GM12865 (cell line): ENCODE measurements around the gene SEMA3A.

Experiments
- DNase-seq: peaks from one replicate; pipeline ENCODE4 v3.0.0; 2010; ENCODE audit warnings: low read depth
- H3K4me3 ChIP-seq: 2 replicates; pipeline ENCODE4 v1.5.1; 2011; ENCODE audit warnings: mild to moderate bottlenecking, low read depth, low read length, control low read depth
- CTCF ChIP-seq: IDR thresholded peaks from 2 replicates; pipeline ENCODE4 v1.5.1; 2011; ENCODE audit warnings: low read length, control low read depth, low read depth, inconsistent platforms; ENCODE audit not compliant: insufficient read depth; ENCODE audit errors: missing control alignments

The SEMA3A gene

DNA sequence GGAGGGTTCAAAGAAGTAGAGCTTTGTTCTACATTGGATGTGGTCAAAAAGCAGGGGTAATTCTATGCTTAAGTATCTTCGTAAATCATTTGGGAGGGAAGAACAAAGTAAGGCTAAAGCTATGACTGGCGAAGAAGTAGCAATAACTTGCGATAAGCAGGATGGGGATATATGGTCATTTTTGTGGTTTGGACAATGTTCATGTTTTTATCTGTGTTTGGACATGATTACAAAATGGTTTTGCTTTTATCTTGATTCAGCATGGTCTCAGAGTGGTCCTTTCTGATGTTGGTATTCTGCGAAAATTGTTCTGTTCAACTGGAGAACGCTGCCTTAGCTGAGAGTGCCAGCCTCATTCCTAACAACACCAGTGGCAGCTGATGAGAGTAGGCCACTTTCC is 208.8 kb downstream of the SEMA3A start:
- H3K4me3 ChIP-seq, result no peak overlapping the region
- no peak for TF ChIP-seq CTCF
- no peak for DNase-seq

DNA sequence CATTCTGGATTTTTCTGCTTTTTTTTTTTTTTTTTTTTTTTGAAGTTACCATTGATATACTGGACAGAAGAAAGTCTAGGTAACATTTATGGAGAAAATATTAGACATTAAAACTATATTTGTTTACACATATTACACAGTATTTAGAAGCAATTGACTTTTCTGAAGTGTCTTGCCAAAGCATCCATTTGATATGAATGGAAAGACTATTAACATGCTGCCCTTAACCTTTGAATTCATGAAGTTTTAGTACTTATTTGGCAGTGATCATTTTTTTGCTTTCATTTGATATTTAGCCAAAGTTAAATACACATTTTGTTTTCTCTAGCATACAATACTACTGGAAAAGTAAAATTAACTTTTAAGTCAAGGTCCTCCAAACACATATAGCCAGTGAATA is 210.0 kb downstream of the SEMA3A start:
- no peak for TF ChIP-seq CTCF
- no peak for DNase-seq
- no peak overlapping the region for H3K4me3 ChIP-seq

DNA sequence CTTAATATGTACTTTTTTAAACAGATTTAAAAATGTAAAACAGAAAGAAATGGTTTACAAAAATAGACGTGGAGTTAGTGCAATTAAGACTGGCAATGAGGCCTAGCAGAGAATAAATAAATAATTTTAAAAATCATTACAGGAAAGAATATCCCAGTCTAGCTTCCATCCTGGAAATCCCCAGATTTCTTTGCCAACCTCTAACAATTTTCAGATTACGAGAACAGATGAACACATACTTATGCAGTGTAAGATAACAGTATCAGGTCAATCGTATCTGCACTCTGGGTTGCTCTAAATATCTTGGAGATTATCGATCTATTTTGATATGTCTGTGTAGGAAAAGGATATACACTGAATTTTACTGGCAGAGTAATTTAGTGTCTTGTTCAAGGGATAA is 210.5 kb downstream of the SEMA3A start:
- H3K4me3 ChIP-seq, result no peak overlapping the region
- no peak for DNase-seq
- no peak for TF ChIP-seq CTCF

DNA sequence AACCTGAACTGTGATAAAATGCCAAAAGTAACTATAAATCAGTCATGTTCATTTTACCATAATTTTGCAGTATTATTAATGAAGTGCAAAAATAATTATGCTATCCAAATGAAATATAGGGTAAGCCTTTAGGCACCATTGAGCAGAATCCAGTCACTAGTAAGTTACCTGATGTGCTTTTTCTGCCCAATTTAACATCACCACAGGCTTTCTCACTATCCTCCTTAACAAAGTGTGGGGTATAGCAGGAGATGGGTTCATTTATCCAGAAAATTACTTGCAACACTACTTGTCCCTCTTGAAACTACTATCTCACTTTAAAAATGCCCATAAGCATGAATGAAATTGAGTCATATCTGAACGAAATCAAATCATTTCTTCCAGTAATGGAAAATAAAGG is 211.0 kb downstream of the SEMA3A start:
- H3K4me3 ChIP-seq, result no peak overlapping the region
- TF ChIP-seq CTCF, result no peak
- no peak for DNase-seq

DNA sequence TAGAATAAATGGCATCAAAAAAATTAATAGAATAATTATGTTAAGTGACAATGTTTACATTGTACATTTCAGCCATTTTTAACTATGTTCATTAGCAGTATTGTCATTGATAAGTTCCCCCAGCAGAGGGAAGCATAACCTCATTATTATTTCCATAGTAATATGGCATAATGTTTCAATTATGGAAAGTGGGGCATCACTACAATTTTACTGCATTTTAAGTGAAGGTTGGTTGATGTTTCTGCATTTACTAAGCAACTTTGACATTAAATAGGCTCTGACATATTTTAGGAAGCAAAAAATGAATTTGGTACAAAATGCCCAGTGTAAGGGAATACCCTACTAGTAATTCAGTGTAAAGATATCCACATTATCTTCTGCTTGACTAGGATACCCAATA is 218.3 kb downstream of the SEMA3A start:
- H3K4me3 ChIP-seq, result no peak overlapping the region
- peak; percentile 37 for TF ChIP-seq CTCF
- peak; percentile 43 for DNase-seq

DNA sequence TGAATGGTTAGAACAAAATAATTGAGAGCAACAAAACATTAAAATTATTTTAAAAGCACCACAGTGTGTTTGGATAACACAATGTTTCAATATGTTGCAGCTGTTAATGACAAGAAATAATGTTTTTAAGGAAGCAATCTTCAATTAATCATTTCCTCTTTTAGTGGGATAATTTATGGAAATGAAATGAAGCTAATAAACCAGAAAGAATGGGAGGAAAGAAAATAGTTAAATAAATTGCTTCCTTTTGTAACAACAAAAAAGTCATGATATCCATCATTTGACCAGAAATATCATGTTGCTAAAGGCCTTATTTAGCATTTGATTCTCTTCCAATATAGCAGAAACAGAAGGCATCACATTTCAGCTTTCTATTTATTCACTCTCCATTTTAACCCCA is 224.5 kb downstream of the SEMA3A start:
- TF ChIP-seq CTCF, result no peak
- no peak overlapping the region for H3K4me3 ChIP-seq
- DNase-seq, result no peak

GRCh38 chr7:83964318-83964717 is 230.3 kb downstream of the SEMA3A start:
- H3K4me3 ChIP-seq, result no peak overlapping the region
- no peak for TF ChIP-seq CTCF

More at GRCh38 chr7:83964318-83964717, 230.3 kb downstream of the SEMA3A start:
- DNase-seq, result no peak
